ENCODE results near the gene GLRA2. TPM values are rescaled to one million over a fixed set of nuclear protein-coding genes. Genes with fewer than 3 reads are reported as not detected.

GLRA2 gene
- total RNA-seq, 1 donor from 2014 or later = not detected

DNA sequence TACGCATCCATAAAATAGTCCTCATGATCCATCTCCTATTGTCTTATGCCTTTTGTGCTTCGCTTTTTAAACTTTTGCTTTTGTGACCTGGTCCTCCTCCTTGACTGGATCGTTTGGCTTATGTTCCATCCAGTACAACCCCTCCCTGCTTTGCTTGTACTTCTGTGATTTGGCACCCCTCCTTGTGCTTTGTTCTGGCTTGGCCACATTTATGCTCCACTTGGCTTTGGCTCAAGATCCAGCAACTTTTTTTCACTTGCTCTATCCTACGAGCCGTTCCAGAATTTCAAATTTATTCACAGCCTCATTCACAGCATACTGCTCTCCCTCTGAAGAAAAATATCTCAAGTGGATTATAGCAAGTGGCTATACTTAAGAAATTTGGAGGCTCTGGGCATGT is 28.0 kb upstream of the GLRA2 start:
- H3K9me3 Mint-ChIP-seq (ENCODE audit: low read depth) = peaks cover 20% of the 10 kb centered on the region
- H3K36me3 Mint-ChIP-seq (ENCODE audit: low read depth) = no peaks in the 10 kb centered on the region
- H3K27ac Mint-ChIP-seq (ENCODE audit: unreplicated experiment) = no peak overlapping the region
- no peaks in the 10 kb centered on the region for H3K27me3 Mint-ChIP-seq (ENCODE audit: low read depth)
- no peak overlapping the region for H3K4me3 Mint-ChIP-seq (ENCODE audit: unreplicated experiment)
- H3K4me1 Mint-ChIP-seq (ENCODE audit: low read depth) = no peaks in the 10 kb centered on the region
- DNase-seq (ENCODE audit: low spot score) = no peak
- TF ChIP-seq, protein P1, sequence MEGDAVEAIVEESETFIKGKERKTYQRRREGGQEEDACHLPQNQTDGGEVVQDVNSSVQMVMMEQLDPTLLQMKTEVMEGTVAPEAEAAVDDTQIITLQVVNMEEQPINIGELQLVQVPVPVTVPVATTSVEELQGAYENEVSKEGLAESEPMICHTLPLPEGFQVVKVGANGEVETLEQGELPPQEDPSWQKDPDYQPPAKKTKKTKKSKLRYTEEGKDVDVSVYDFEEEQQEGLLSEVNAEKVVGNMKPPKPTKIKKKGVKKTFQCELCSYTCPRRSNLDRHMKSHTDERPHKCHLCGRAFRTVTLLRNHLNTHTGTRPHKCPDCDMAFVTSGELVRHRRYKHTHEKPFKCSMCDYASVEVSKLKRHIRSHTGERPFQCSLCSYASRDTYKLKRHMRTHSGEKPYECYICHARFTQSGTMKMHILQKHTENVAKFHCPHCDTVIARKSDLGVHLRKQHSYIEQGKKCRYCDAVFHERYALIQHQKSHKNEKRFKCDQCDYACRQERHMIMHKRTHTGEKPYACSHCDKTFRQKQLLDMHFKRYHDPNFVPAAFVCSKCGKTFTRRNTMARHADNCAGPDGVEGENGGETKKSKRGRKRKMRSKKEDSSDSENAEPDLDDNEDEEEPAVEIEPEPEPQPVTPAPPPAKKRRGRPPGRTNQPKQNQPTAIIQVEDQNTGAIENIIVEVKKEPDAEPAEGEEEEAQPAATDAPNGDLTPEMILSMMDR (IDR thresholded peaks at IDR 0.05) = no peak

- H3K27ac Mint-ChIP-seq (ENCODE audit: unreplicated experiment) = no peak overlapping the region
Observed at GRCh38 chrX:14504960-14505538, 24.3 kb upstream of the GLRA2 start.

GRCh38 chrX:14505648-14506047 is 23.7 kb upstream of the GLRA2 start:
- H3K9me3 Mint-ChIP-seq (ENCODE audit: low read depth) = peaks cover 16% of the 10 kb centered on the region
- H3K27ac Mint-ChIP-seq (ENCODE audit: unreplicated experiment) = no peak overlapping the region
- no peaks in the 10 kb centered on the region for H3K27me3 Mint-ChIP-seq (ENCODE audit: low read depth)
- no peak for DNase-seq (ENCODE audit: low spot score)
- H3K36me3 Mint-ChIP-seq (ENCODE audit: low read depth) = no peaks in the 10 kb centered on the region
- no peak overlapping the region for H3K4me3 Mint-ChIP-seq (ENCODE audit: unreplicated experiment)
- TF ChIP-seq, protein P1 (IDR thresholded peaks at IDR 0.05) = no peak
- H3K4me1 Mint-ChIP-seq (ENCODE audit: low read depth) = no peaks in the 10 kb centered on the region

More at GRCh38 chrX:14504960-14505538, 24.3 kb upstream of the GLRA2 start:
- H3K9me3 Mint-ChIP-seq (ENCODE audit: low read depth) = peaks cover 20% of the 10 kb centered on the region
- no peaks in the 10 kb centered on the region for H3K36me3 Mint-ChIP-seq (ENCODE audit: low read depth)
- H3K4me1 Mint-ChIP-seq (ENCODE audit: low read depth) = no peaks in the 10 kb centered on the region
- DNase-seq (ENCODE audit: low spot score) = no peak
- H3K4me3 Mint-ChIP-seq (ENCODE audit: unreplicated experiment) = no peak overlapping the region
- no peaks in the 10 kb centered on the region for H3K27me3 Mint-ChIP-seq (ENCODE audit: low read depth)
- TF ChIP-seq, protein P1 (IDR thresholded peaks at IDR 0.05) = no peak

- DNase-seq (ENCODE audit: low spot score) = no peak
- Mint-ChIP-seq H3K9me3 (ENCODE audit: low read depth) (peaks cover 12% of the 10 kb centered on the region), H3K36me3 (ENCODE audit: low read depth) (no peaks in the 10 kb centered on the region), H3K27ac (ENCODE audit: unreplicated experiment) (no peak overlapping the region), H3K27me3 (ENCODE audit: low read depth) (no peaks in the 10 kb centered on the region), H3K4me3 (ENCODE audit: unreplicated experiment) (no peak overlapping the region), H3K4me1 (ENCODE audit: low read depth) (no peaks in the 10 kb centered on the region)
- TF ChIP-seq, protein P1 (IDR thresholded peaks at IDR 0.05) = no peak
Observed at GRCh38 chrX:14506866-14507265, 22.5 kb upstream of the GLRA2 start.

- Mint-ChIP-seq H3K27me3 (ENCODE audit: low read depth) (no peaks in the 10 kb centered on the region), H3K4me1 (ENCODE audit: low read depth) (no peaks in the 10 kb centered on the region), H3K9me3 (ENCODE audit: low read depth) (peaks cover 15% of the 10 kb centered on the region), H3K36me3 (ENCODE audit: low read depth) (no peaks in the 10 kb centered on the region), H3K4me3 (ENCODE audit: unreplicated experiment) (no peak overlapping the region), H3K27ac (ENCODE audit: unreplicated experiment) (no peak overlapping the region)
- no peak for DNase-seq (ENCODE audit: low spot score)
- TF ChIP-seq, protein P1 (IDR thresholded peaks at IDR 0.05) = no peak
Observed at GRCh38 chrX:14508025-14508690, 21.2 kb upstream of the GLRA2 start.
